ENCODE data around the gene FAM174C. TPM values are rescaled to one million over a fixed set of nuclear protein-coding genes. Genes with fewer than 3 reads are reported as not detected.
A peak's percentile ranks its signal among the peaks of the same experiment; 100 is the strongest.

FAM174C gene
- total RNA-seq, 1 donor: 25.2 TPM

- no peak overlapping the region for H3K4me3 ChIP-seq (ENCODE audit: low read depth, low read length)
- TF ChIP-seq CTCF (IDR thresholded peaks at IDR 0.05; ENCODE audit: insufficient read depth, low read length): no peak
- no peak for DNase-seq (ENCODE audit: low read depth)
Observed at GRCh38 chr19:1282588-1283206, 7.4 kb downstream of the FAM174C start.

DNA sequence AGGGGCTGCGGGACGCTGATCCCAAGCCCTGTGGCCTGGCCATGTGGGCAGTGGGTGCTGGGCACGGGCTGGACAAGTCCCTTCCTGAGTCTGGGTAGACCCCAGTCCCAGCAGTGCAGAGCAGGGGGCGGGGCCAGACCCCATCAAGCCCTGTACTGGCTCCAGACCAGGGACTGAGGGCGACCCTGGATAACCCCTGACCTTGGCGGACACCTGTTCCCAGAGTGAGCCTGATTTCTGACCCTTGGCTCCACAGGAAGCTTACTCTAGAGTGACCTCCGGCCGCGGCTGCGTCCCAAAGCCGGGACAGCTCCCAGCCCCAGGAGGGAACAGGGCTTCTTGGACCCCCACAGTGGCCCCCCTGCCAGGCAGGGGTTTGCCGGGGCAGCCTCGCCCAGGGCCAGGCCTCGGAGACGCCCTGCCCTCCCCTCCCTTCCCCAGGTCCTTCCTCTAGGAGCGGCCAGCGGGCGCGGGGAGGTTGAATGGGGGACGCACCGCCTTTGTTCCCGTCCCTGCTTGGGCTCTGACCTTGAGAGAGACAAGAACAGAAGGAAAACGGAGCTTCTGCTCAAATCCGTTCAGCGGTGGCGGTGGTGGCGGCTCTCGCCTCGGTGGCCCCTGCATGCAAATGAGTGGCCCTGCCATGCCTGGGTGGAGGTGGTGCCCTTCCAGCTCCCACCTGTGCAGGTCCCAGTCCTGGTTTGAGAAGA is 8.0 kb downstream of the FAM174C start:
- DNase-seq (ENCODE audit: low read depth): no peak
- TF ChIP-seq CTCF (IDR thresholded peaks at IDR 0.05; ENCODE audit: insufficient read depth, low read length): no peak
- no peak overlapping the region for H3K4me3 ChIP-seq (ENCODE audit: low read depth, low read length)

- no peak overlapping the region for H3K4me3 ChIP-seq (ENCODE audit: low read depth, low read length)
- no peak for TF ChIP-seq CTCF (IDR thresholded peaks at IDR 0.05; ENCODE audit: insufficient read depth, low read length)
- DNase-seq (ENCODE audit: low read depth): no peak
Observed at GRCh38 chr19:1283917-1284292, 8.6 kb downstream of the FAM174C start.

GRCh38 chr19:1284293-1284978 is 9.1 kb downstream of the FAM174C start:
- H3K4me3 ChIP-seq (ENCODE audit: low read depth, low read length): no peak overlapping the region
- TF ChIP-seq CTCF (IDR thresholded peaks at IDR 0.05; ENCODE audit: insufficient read depth, low read length): no peak
- no peak for DNase-seq (ENCODE audit: low read depth)

DNA sequence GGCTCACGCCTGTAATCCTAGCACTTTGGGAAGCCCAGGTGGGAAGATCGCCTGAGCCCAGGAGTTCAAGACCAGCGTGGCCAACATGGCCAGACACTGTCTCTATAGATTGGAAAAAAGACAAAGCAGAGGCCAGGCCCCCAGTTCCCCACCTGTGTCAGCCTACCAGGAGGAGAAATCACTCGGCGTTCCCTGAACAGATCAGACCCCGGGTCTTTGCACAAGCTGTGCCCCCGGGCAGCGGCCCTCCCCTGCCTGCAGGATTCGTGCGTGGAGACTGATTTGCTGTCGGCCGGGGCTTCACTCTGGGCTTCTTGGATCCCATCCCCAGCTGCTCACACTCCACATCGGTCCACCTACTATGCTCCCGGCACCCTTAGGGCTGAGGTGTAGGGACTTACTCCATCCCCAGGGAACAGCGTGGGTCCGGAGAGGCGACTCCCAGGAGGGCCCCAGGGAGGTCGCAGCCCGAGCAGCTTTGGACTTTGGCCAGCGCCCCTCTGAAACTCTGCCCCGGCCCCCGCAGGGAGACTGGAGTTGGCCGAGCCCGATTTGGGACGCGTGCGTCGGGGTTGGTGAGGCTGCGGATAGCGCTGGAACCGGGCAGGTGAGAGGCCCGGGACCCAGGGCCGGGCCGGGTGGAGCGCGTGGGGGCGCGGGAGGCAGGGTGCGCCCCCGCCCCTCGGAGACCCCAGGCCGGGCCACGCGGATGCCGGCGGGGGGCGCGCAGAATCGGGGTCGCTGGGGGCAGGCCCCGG is 9.8 kb downstream of the FAM174C start:
- TF ChIP-seq CTCF (IDR thresholded peaks at IDR 0.05; ENCODE audit: insufficient read depth, low read length): no peak
- DNase-seq (ENCODE audit: low read depth): no peak
- H3K4me3 ChIP-seq (ENCODE audit: low read depth, low read length): no peak overlapping the region

DNA sequence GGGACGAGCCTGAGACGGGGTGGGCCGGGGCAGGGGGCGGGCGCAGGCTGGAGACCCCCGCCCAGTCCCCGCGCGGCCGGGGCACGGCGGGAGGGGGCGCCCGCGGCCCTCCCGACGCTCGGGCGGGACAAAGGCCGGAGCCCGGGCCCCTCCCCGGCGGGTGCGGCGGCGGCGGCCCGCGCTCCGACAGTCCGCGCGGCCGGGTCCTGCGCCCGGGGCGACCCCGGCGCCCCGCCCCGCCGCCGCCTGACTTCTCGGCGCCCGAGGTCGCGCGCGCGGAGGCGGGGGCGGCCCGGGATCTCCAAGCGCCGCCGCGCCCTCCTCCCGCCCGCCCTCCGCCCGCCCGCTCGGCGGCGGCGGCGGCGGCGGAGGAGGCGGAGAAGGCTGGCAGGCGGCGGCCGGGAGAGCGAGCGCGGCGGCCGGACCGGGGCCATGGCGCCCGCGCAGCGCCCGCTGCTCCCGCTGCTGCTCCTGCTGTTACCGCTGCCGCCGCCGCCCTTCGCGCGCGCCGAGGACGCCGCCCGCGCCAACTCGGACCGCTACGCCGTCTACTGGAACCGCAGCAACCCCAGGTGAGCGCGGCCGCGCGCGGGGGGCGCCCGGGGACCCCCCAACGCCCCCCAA is 10.5 kb downstream of the FAM174C start, which contains the start of gene EFNA2:
EFNA2 (plus strand) TSS at position 137 of the 624 bp plus-strand sequence; CDS start at position 433, 296 bp downstream.
- DNase-seq (ENCODE audit: low read depth): no peak

More for the DNA sequence above, 10.5 kb downstream of the FAM174C start, which contains the start of gene EFNA2:
- TF ChIP-seq CTCF (IDR thresholded peaks at IDR 0.05; ENCODE audit: insufficient read depth, low read length): no peak
- H3K4me3 ChIP-seq (ENCODE audit: low read depth, low read length): peak within 1 kb of the TSS; percentile 28
